Natural killer cell (primary cell): ENCODE results near the gene PARD3B. TPM values are rescaled to one million over a fixed set of nuclear protein-coding genes. Genes with fewer than 3 reads are reported as not detected.

ENCODE experiments used
- ATAC-seq, 3 donors: fragments of 150-1000 bp in 2 of 3; fragments of 200-7000 bp in 1 of 3; cut with Tn5 transposase; 1 replicate in 1 of 3; 2 replicates in 2 of 3; pipeline ENCODE4 v1.10.0; 2021; ENCODE audit warnings: mild to moderate bottlenecking in 2 of 3, moderate library complexity in 2 of 3
- DNase-seq, 2 donors: peaks; one replicate each; pipeline versions ENCODE4 v3.0.0 to v3.0.0-alpha.2; 2013 to 2021; ENCODE audit warnings: mixed read lengths in 1 of 2
- H3K27ac ChIP-seq: one replicate; pipeline ENCODE4 v1.5.1; 2013; ENCODE audit warnings: mild to moderate bottlenecking, low read length
- H3K27me3 ChIP-seq: one replicate; pipeline ENCODE4 v1.6.1; 2013; ENCODE audit warnings: low read length; ENCODE audit not compliant: control insufficient read depth, insufficient read depth
- H3K36me3 ChIP-seq: one replicate; pipeline ENCODE4 v1.6.1; 2013; ENCODE audit warnings: low read length; ENCODE audit not compliant: control insufficient read depth, insufficient read depth
- H3K4me1 ChIP-seq: one replicate; pipeline ENCODE4 v1.6.1; 2013; ENCODE audit warnings: low read length; ENCODE audit not compliant: control insufficient read depth, insufficient read depth
- H3K4me3 ChIP-seq: one replicate; pipeline ENCODE4 v1.5.1; 2013; ENCODE audit warnings: low read length
- H3K9me3 ChIP-seq: one replicate; pipeline ENCODE4 v1.6.1; 2013; ENCODE audit warnings: low read length; ENCODE audit not compliant: control insufficient read depth, insufficient read depth
- H3K27ac Mint-ChIP-seq, 2 donors: one replicate each; pipeline ENCODE4 v1.8.0; 2022; ENCODE audit warnings: mild to moderate bottlenecking in 2 of 2, mixed read lengths in 2 of 2, moderate library complexity in 1 of 2
- H3K27me3 Mint-ChIP-seq, 2 donors: one replicate each; pipeline ENCODE4 v1.8.0; 2022; ENCODE audit warnings: low read depth in 2 of 2, mixed read lengths in 2 of 2
- H3K36me3 Mint-ChIP-seq: one replicate; pipeline ENCODE4 v1.8.0; 2022; ENCODE audit warnings: mixed read lengths
- H3K4me1 Mint-ChIP-seq, 2 donors: one replicate each; pipeline ENCODE4 v1.8.0; 2022; ENCODE audit warnings: mixed read lengths in 2 of 2
- H3K4me3 Mint-ChIP-seq: one replicate; pipeline ENCODE4 v1.8.0; 2022; ENCODE audit warnings: mild to moderate bottlenecking, moderate library complexity, mixed read lengths
- H3K9me3 Mint-ChIP-seq, 2 donors: one replicate each; pipeline ENCODE4 v1.8.0; 2022; ENCODE audit warnings: mixed read lengths in 2 of 2
- WGBS: methylation state at CpG from one replicate; pipeline ENCODE4 v1.1.7; 2013; ENCODE audit warnings: missing lambda C conversion rate; ENCODE audit not compliant: insufficient coverage; 5-methylcytosine and 5-hydroxymethylcytosine counted together
- intact Hi-C: fragments of 100-400 bp; cut with micrococcal nuclease; formaldehyde crosslinking; loops from one replicate; pipeline ENCODE4 v1.14.2; 2022
- total RNA-seq, 4 donors: library from RNA; stranded (reverse); fragments of 120-200 nt in 1 of 4; gene quantifications; one replicate each; pipeline versions ENCODE4 v1.2.3 to v1.2.4, GENCODE V29; 2013 to 2022
- TF ChIP-seq, protein P1 (sequence below): fragments of 200-600 bp; IDR thresholded peaks from one replicate; pipeline ENCODE4 v1.8.0; 2022; ENCODE audit warnings: antibody characterized with exemption

PARD3B gene
- total RNA-seq, 3 donors from 2014 or later (not counting 1 experiment from before 2014, with no cell fraction given): 0.13 to 0.45 TPM; not detected in 1

GRCh38 chr2:205543937-205544702 is 998.8 kb downstream of the PARD3B start:
- Histone ChIP-seq H3K4me3 (no peak overlapping the region), H3K9me3 (no peaks in the 10 kb centered on the region), H3K36me3 (no peaks in the 10 kb centered on the region), H3K4me1 (no peaks in the 10 kb centered on the region), H3K27ac (no peak overlapping the region), H3K27me3 (no peaks in the 10 kb centered on the region)
- TF ChIP-seq, protein P1, sequence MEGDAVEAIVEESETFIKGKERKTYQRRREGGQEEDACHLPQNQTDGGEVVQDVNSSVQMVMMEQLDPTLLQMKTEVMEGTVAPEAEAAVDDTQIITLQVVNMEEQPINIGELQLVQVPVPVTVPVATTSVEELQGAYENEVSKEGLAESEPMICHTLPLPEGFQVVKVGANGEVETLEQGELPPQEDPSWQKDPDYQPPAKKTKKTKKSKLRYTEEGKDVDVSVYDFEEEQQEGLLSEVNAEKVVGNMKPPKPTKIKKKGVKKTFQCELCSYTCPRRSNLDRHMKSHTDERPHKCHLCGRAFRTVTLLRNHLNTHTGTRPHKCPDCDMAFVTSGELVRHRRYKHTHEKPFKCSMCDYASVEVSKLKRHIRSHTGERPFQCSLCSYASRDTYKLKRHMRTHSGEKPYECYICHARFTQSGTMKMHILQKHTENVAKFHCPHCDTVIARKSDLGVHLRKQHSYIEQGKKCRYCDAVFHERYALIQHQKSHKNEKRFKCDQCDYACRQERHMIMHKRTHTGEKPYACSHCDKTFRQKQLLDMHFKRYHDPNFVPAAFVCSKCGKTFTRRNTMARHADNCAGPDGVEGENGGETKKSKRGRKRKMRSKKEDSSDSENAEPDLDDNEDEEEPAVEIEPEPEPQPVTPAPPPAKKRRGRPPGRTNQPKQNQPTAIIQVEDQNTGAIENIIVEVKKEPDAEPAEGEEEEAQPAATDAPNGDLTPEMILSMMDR: no peak
- Mint-ChIP-seq H3K4me3 (no peak overlapping the region), H3K27ac (no peak overlapping the region), H3K4me1 (peaks cover 11% of the 10 kb centered on the region in 2 donors), H3K27me3 (no peaks in the 10 kb centered on the region), H3K9me3 (peaks cover 0 to 2% of the 10 kb centered on the region in 2 donors), H3K36me3 (no peaks in the 10 kb centered on the region)
- no peak for ATAC-seq
- 92% methylated on average over 2 of the region's 2 CpGs for WGBS
- intact Hi-C loops: no loop called here
- DNase-seq: no peak

DNA sequence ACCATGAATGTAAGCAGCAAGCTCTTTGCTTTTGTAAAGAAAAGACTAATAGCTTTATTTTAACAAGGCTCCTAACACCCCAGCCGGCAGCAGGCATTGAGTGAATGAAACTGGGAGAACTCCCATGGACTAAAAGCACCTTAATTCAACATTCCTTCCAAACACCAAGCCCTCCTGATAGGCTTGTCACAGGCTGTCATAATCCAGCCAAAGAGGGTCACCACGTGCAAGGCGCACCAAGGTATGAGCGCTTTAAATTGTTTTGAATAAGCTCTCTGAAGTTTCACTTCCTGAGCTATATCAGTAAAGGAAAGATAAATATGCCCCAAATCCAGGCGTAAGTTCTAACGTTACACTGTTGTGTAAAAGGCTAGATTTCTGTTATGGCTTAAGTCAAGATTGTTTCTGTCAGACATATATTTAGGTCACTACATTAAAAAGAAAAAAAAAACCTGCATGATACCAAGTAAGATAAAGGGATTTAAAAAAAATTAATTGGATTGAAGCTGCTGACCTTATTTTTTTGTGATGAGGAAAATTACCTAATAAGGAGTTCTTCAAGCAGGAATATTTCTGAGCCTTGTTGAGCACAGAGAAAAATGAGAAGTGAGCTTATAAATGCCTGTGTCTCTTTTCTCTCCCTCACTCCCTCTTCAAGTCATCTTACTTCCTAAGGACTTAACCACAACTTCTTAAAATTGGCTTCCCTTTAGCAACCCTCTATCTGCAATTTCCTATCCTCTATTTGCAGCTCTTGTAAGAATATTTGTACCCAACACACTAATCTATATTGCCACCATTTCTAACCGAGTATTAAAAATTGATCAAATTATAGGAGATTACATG is 1000.9 kb downstream of the PARD3B start:
- 76% methylated on average over 6 of the region's 7 CpGs for WGBS
- Histone ChIP-seq H3K27ac (no peak overlapping the region), H3K9me3 (no peaks in the 10 kb centered on the region), H3K4me1 (no peaks in the 10 kb centered on the region), H3K36me3 (no peaks in the 10 kb centered on the region), H3K4me3 (no peak overlapping the region), H3K27me3 (no peaks in the 10 kb centered on the region)
- TF ChIP-seq, protein P1: no peak
- intact Hi-C loops: no loop called here
- Mint-ChIP-seq H3K4me3 (no peak overlapping the region), H3K4me1 (no peaks in the 10 kb centered on the region), H3K9me3 (peaks cover 0 to 4% of the 10 kb centered on the region in 2 donors), H3K27ac (no peak overlapping the region), H3K36me3 (no peaks in the 10 kb centered on the region), H3K27me3 (no peaks in the 10 kb centered on the region)
- no peak for DNase-seq
- no peak for ATAC-seq

GRCh38 chr2:205555566-205556230 is 1010.4 kb downstream of the PARD3B start:
- Histone ChIP-seq H3K4me3 (no peak overlapping the region), H3K27me3 (no peaks in the 10 kb centered on the region), H3K4me1 (no peaks in the 10 kb centered on the region), H3K9me3 (no peaks in the 10 kb centered on the region), H3K36me3 (no peaks in the 10 kb centered on the region), H3K27ac (no peak overlapping the region)
- Mint-ChIP-seq H3K4me1 (no peaks in the 10 kb centered on the region), H3K9me3 (no peaks in the 10 kb centered on the region), H3K36me3 (no peaks in the 10 kb centered on the region), H3K27me3 (no peaks in the 10 kb centered on the region), H3K27ac (no peak overlapping the region), H3K4me3 (no peak overlapping the region)
- no peak for ATAC-seq
- TF ChIP-seq, protein P1: no peak
- intact Hi-C loops: no loop called here
- WGBS: 88% methylated on average over 9 of the region's 10 CpGs
- DNase-seq: no peak
